GM12878 (cell line): ENCODE data around the gene OVOL1. TPM values are rescaled to one million over a fixed set of nuclear protein-coding genes. Genes with fewer than 3 reads are reported as not detected.

Experiments
- ATAC-seq: fragments of 200-7000 bp; cut with Tn5 transposase; 3 replicates; pipeline ENCODE4 v1.9.1; 2020; ENCODE audit warnings: mild to moderate bottlenecking, moderate library complexity
- BruUV-seq: library from RNA; stranded (reverse); fragments of 400-500 nt; replicated peaks from 2 replicates; lab custom pipeline; 2021; lab: Mats Ljungman, UMichigan
- CTCF ChIA-PET: fragments of 300-600 bp; sonication (Branson Sonifier 250); formaldehyde crosslinking; extraction: SDS; loops from one replicate; lab custom pipeline; 2021; ENCODE audit warnings: inconsistent platforms; lab: Yijun Ruan, JAX
- POLR2A ChIA-PET: fragments of 350-600 bp; formaldehyde crosslinking; extraction: SDS; loops from one replicate; lab custom pipeline; 2021; ENCODE audit warnings: inconsistent platforms; lab: Charles Lee
- RAD21 ChIA-PET: fragments of 300-600 bp; sonication (Branson Sonifier 250); formaldehyde crosslinking; loops from one replicate; lab custom pipeline; 2023; ENCODE audit warnings: antibody characterized with exemption; ENCODE audit not compliant: unreplicated experiment; lab: Charles Lee
- SMC1A ChIA-PET: fragments of 300-600 bp; sonication (Branson Sonifier 250); formaldehyde crosslinking; loops from one replicate; lab custom pipeline; 2023; ENCODE audit not compliant: unreplicated experiment, uncharacterized antibody; lab: Charles Lee
- DNase-seq: peaks from one replicate; pipeline ENCODE4 v3.0.0-alpha.2; 2011; ENCODE audit warnings: low read depth, low spot score
- FAIRE-seq: peaks from 3 replicates; lab custom pipeline; 2011; peaks lifted over from hg19 to GRCh38; lab: Jason Lieb, UNC
- H2AFZ ChIP-seq: 2 replicates; pipeline ENCODE4 v1.6.0; 2011; ENCODE audit warnings: low read depth, low read length, control low read depth; ENCODE audit not compliant: control insufficient read depth
- H3K27ac ChIP-seq: 2 replicates; pipeline ENCODE4 v1.5.1; 2011; ENCODE audit warnings: control low read depth; ENCODE audit not compliant: control insufficient read depth, insufficient read depth
- H3K27me3 ChIP-seq, 2 experiments: replicated peaks in 1 of 2; 2 replicates each; pipeline versions ENCODE4 v1.6.0 to v1.6.1; 2011; ENCODE audit warnings: low read length in 1 of 2; ENCODE audit not compliant: control insufficient read depth in 2 of 2, insufficient read depth in 2 of 2
- H3K36me3 ChIP-seq, 2 experiments: 2 replicates each; pipeline ENCODE4 v1.5.1; 2011; ENCODE audit warnings: low read length in 1 of 2; ENCODE audit not compliant: control insufficient read depth in 2 of 2, insufficient read depth in 2 of 2
- H3K4me1 ChIP-seq: 2 replicates; pipeline ENCODE4 v1.6.1; 2011; ENCODE audit warnings: mild to moderate bottlenecking, low read length, moderate library complexity, mixed read lengths; ENCODE audit not compliant: control insufficient read depth, insufficient read depth
- H3K4me2 ChIP-seq: 2 replicates; pipeline ENCODE4 v1.6.0; 2011; ENCODE audit warnings: control low read depth; ENCODE audit not compliant: control insufficient read depth, insufficient read depth
- H3K4me3 ChIP-seq: fragments of 200-600 bp; sonication (generic); 2 replicates; pipeline ENCODE4 v1.5.1; 2016
- H3K79me2 ChIP-seq: 2 replicates; pipeline ENCODE4 v1.6.0; 2011; ENCODE audit warnings: low read length; ENCODE audit not compliant: control insufficient read depth, insufficient read depth
- H3K9ac ChIP-seq: 2 replicates; pipeline ENCODE4 v1.8.0; 2011; ENCODE audit warnings: low read length, control low read depth, mixed read lengths; ENCODE audit not compliant: control insufficient read depth, insufficient read depth
- H3K9me3 ChIP-seq: replicated peaks from 3 replicates; pipeline ENCODE4 v1.5.1; 2011; ENCODE audit warnings: mild to moderate bottlenecking, low read length; ENCODE audit not compliant: control insufficient read depth, insufficient read depth
- H4K20me1 ChIP-seq: 2 replicates; pipeline ENCODE4 v1.6.0; 2011; ENCODE audit not compliant: control insufficient read depth, insufficient read depth
- BMI1 ChIP-seq: fragments of 450-650 bp; IDR thresholded peaks from 2 replicates; pipeline ENCODE4 v1.6.1; 2016; ENCODE audit warnings: mild to moderate bottlenecking, moderate library complexity, borderline replicate concordance
- CBX3 ChIP-seq: fragments of 200-600 bp; sonication (generic); IDR thresholded peaks from 2 replicates; pipeline ENCODE4 v1.6.1; 2016; ENCODE audit warnings: low read depth, borderline replicate concordance
- NFIC ChIP-seq: IDR thresholded peaks from 2 replicates; pipeline ENCODE4 v1.6.1; 2012; ENCODE audit warnings: low read depth, mild to moderate bottlenecking, inconsistent platforms, low read length, moderate library complexity
- PBX3 ChIP-seq: IDR thresholded peaks from 2 replicates; pipeline ENCODE4 v1.6.1; 2011; ENCODE audit warnings: mild to moderate bottlenecking, low read depth, low read length, moderate library complexity; ENCODE audit not compliant: insufficient replicate concordance
- POLR2A ChIP-seq: IDR thresholded peaks from 2 replicates; pipeline ENCODE4 v1.6.1; 2011; ENCODE audit warnings: low read depth, mild to moderate bottlenecking, low read length
- ZNF24 ChIP-seq: fragments of 450-650 bp; IDR thresholded peaks from 2 replicates; pipeline ENCODE4 v1.6.1; 2017; ENCODE audit warnings: antibody characterized with exemption, mild to moderate bottlenecking
- WGBS: methylation state at CpG from one replicate; pipeline ENCODE4 v1.1.6; 2016; ENCODE audit warnings: low lambda C conversion rate; ENCODE audit not compliant: insufficient replicate concordance, insufficient coverage; ENCODE audit errors: missing lambda C conversion rate; 5-methylcytosine and 5-hydroxymethylcytosine counted together
- in situ Hi-C: fragments of 300-500 bp; cut with MboI; formaldehyde crosslinking; loops from 9 replicates; pipeline ENCODE4 v1.14.3; 2018; ENCODE audit warnings: mixed read lengths
- intact Hi-C: fragments of 100-400 bp; cut with micrococcal nuclease; formaldehyde crosslinking; loops from one replicate; pipeline ENCODE4 v1.14.2; 2022; ENCODE audit not compliant: unreplicated experiment
- polyA plus RNA-seq, 11 experiments: library from polyadenylated mRNA; depleted of rRNA in 4 of 11; unstranded in 6 of 11; stranded (reverse) in 5 of 11; fragments of >200 nt; fragmentation: Nextera tagmentation in 4 of 11; fragmentation: Illumina TruSeq in 1 of 11; extraction: Ambion mirVana in 4 of 11; extraction: Trizol in 1 of 11; gene quantifications; 1 replicate in 1 of 11; 2 replicates in 10 of 11; pipeline versions ENCODE4 v1.2.1 to v1.2.3, GENCODE V29; 2011 to 2016; ENCODE audit warnings: inconsistent platforms in 2 of 11, missing spikeins in 2 of 11, low read depth in 1 of 11
- total RNA-seq, 4 experiments: library from RNA; depleted of rRNA in 3 of 4; stranded (reverse); fragments of >200 nt in 3 of 4; fragmentation: Illumina TruSeq in 1 of 4; extraction: Trizol in 1 of 4; gene quantifications; 2 replicates each; pipeline versions ENCODE4 v1.2.1 to v1.2.3, GENCODE V29; 2013 to 2021

Gene OVOL1
- total and polyA plus RNA-seq, 10 of the 15 experiments (the other 5 are each of a cell fraction or from before 2014, with no cell fraction given): 0.04 to 0.96 (median 0.09) TPM; not detected in 7

GRCh38 chr11:65803797-65804492 is 17.1 kb downstream of the OVOL1 start (continued):
- TF ChIP-seq POLR2A: no peak

GRCh38 chr11:65806979-65807378 is 20.1 kb downstream of the OVOL1 start:
- H3K4me3 ChIP-seq: no peak overlapping the region
- CTCF ChIA-PET: interaction anchor here (1.0 to 3.3 kb wide), 4 partner anchors 10 to 35 kb away, joined by 3 to 19 read pairs (median 12); partner anchors contain the start of gene AP5B1
- H3K9ac ChIP-seq: no peak overlapping the region
- no peak overlapping the region for H2AFZ ChIP-seq
- no peaks in the 10 kb centered on the region for H3K36me3 ChIP-seq
- H3K9me3 ChIP-seq: no peaks in the 10 kb centered on the region
- no peak overlapping the region for H3K4me2 ChIP-seq
- in situ Hi-C loops: no loop called here
- 63% methylated on average over 6 of the region's 6 CpGs for WGBS
- RAD21 ChIA-PET: interaction anchor here (0.7 to 1.1 kb wide), 3 partner anchors 10 to 308 kb away, joined by 3 to 4 read pairs (median 3); no protein-coding TSS in a partner anchor
- H3K27me3 ChIP-seq: no peaks in the 10 kb centered on the region; a peak in 1 of 4 replicates
- POLR2A ChIA-PET: interaction anchor here (0.7 to 1.4 kb wide), 2 partner anchors 15 to 23 kb away, joined by 3 to 6 read pairs; no protein-coding TSS in a partner anchor
- no peaks in the 10 kb centered on the region for H3K79me2 ChIP-seq
- no peak overlapping the region for H3K27ac ChIP-seq
- TF ChIP-seq BMI1 (no peak), ZNF24 (no peak), NFIC (no peak), PBX3 (no peak), CBX3 (no peak)
- intact Hi-C loops: no loop called here
- peaks cover 15% of the 10 kb centered on the region for H3K4me1 ChIP-seq
- SMC1A ChIA-PET: interaction anchor here (1.1 to 1.2 kb wide), 2 partner anchors 27 to 95 kb away, joined by 3 read pairs; partner anchors contain the start of gene KAT5
- DNase-seq (no peak), FAIRE-seq (no peak), ATAC-seq (no peak)
- no peaks in the 10 kb centered on the region for H4K20me1 ChIP-seq
- no TSS peak for BruUV-seq
